GM21786 (cell line): ENCODE results near the gene FOXO6.

ENCODE experiments used
- ATAC-seq: cut with Tn5 transposase; IDR thresholded peaks from one replicate; pipeline ENCODE4 v1.9.1; 2021; ENCODE audit not compliant: unreplicated experiment

The FOXO6 gene

GRCh38 chr1:41360786-41361494, at the start of gene FOXO6:
FOXO6 (plus strand) TSS chr1:41361434.
- ATAC-seq, result peak; percentile 89

GRCh38 chr1:41312991-41313645, 48.1 kb upstream of the FOXO6 start:
- ATAC-seq, result no peak

DNA sequence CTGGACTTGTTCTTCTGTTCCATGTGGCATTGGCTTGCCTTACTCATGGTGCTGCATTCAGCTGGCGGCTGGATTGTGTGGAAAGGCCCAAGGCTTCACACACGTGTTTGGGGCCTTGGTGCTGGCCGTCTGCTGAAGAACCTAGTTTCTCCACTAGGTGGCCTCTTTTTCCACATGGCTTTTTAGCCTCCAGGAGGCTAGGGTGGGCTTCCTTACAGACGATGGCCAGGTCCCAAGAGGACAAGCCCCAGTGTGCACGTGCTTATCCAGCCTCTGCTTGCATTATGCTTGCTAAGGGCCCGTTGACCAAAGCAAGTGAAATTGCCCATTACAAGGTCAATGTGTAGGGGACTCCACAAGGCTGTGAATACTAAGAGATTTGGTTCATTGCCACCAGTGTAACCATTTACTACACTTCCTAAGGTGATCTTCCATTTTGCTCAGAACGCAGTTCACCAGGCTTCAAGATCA, 47.5 kb upstream of the FOXO6 start:
- ATAC-seq, result no peak

DNA sequence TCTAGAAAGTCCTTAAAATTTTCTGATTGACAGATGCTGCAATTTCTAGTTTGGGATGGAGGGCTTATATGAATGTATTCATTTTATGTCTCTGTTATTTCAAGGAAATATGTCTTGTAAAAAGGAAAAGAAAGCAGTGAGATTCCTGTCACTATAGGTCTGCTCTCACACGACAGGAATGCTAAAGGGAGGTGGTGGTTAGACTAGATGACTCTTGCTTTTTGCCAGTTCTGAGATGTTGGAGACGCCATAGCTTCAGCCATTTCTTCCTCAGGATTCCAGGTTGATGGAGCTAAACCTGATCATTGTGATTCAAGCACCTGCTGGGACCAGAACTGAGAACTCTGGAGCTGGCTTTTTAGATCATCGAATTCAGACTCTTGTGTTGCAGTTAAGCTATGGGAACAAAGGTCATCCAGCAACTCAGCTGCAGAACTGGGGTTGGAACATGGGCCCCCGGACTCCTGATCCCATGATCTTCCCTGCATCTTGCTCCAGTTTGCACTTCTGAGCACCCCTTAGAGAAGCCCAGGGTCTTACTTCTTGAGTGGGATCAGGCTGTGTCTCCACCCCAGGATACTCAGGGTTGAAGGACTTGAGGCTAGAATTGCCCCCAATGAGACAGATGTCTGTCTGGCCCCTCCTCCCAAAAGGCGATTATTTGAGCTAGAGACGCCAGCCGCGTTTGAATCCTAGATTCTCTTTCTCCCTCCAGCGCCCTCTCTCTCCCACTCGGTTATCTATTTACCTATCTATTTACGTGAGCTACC, 46.7 kb upstream of the FOXO6 start:
- ATAC-seq, result no peak

DNA sequence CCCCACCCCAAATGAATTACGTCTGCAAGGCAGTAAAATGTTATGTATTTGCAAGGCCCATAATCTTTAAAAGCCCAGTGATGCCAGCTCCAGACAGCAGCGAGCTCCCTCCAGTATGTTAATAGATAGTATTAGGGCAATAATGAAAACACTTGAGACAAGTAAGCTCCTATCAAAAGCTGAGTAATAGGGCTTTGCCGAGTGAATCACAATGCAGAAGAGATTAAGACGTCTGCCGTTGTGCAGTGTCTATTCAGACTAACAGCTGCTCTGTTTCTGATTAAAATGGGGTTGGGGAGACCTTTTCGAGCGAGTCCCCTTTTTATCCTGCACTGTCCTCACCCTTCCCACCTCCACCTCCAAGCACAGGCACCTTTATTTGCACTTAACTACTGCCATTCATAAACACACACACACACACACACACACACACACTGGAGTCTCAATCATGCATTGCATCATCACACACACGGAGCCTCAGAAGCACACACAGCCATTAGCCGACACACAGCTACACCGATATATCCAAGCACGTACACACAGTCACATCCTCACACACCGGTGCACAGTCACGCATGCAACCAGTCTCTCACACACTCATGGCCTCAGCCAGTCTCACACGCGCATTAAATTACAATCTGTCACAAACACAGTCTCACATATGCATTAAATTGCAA, 46.0 kb upstream of the FOXO6 start:
- ATAC-seq, result no peak

- no peak for ATAC-seq
Observed at GRCh38 chr1:41315871-41316270, 45.4 kb upstream of the FOXO6 start.

DNA sequence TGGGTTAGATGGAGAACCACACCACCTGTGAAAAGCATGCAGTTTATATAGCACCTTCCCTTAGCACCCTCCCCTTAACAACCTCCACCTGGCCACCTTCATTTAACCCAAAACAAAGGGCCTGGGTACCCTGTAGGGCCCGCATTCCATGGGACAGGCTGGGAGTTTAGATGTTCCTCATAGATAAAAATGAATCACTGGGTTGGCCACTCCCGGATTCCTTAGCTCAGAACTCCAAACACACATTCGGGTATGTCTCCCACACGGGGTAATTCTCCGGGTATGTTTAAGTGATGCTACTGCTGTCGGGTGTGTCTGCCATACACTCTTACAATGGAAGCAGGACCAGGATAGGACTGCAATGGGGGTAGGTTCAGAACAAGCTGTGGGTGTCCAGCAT, 43.9 kb upstream of the FOXO6 start:
- ATAC-seq, result no peak

DNA sequence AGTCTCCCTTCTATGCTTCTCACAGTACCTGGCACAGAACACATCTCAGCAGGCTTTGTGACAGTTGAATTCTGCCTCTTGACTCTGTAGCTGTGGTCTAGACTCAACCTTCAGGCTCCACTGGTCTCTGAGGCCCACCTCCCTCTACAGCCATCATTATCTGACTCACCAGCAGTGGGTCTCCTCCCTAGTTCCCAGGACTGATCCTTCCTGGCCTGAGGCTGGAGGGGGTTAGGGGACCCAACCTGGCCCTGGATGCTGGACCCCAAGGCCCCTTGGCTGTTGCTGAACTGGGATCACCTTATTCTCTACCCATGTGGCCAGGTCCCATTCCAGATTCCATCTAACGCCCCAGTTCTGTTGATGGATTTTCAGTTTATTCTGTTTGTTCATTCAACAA, 43.1 kb upstream of the FOXO6 start:
- ATAC-seq, result no peak

DNA sequence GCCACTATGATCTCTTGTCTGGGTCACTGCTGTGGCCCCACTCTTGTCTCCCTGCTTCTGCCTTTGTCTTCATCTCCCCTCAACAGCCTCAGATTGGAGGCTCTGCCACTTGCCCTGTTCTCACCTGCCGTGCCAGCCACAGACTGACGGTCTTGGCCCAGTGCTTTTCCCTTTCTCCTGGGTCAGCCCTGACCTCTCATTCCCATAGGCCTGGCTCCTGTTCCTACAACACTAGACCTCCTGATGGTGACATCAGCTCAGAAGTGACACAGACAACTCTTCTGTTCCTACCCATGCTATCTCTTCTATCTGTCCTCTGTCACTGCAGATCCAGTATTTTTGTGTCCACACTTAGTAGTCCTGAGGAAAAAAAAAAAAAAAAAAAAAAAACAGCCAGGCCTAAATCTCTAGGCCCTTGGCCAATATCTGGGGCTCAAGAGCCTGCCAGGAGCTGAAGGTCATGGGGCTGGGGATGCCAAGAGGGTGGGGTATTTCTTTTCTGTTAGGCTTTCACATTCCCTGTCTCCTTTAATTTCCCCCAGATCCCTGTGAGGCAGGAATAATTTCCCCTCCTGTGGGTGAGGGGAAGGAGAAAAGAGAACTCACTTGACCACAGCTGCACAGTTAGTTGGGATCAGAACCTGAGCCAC, 42.0 kb upstream of the FOXO6 start:
- ATAC-seq, result no peak

- no peak for ATAC-seq
Observed at GRCh38 chr1:41319807-41320711, 41.2 kb upstream of the FOXO6 start.

DNA sequence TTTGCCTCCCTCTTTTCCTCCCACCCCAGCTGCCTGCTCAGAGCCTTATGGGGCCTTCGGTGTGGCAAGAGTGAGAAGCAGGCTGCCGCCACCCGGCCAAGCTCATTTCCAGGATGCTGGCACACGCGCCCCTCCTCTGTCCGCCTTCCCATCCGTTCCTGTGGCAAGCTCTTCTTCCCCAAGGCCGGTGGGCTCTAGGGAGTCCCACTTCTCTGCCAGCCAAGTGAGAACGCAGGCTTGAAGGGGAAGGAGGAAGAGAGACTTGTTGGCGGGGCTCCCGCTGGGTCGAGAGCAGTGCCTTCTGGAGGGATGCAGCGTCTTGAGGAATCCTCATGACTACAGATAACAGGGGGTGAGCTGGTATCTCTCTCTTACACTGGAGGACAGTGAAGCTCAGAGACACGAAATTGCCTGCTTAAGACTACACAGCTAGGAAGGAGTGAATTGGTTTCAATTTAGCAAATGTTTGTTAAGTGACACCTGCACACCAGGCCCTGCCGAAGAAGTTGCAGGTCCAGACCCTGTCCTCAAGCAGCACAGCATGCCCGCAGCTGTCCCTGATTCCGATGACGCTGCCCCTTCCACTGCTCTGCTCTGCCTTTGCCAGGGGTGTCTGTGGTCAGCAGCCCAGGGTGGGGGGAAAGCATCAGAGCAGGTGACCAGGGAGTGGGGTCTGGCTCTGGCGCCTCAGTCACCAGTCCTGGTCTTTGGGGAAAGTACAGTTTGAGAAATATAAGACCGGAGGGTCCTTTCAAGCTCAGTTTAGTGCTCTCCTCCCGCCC, 40.1 kb upstream of the FOXO6 start:
- ATAC-seq, result no peak

GRCh38 chr1:41322101-41322661, 39.1 kb upstream of the FOXO6 start:
- no peak for ATAC-seq

DNA sequence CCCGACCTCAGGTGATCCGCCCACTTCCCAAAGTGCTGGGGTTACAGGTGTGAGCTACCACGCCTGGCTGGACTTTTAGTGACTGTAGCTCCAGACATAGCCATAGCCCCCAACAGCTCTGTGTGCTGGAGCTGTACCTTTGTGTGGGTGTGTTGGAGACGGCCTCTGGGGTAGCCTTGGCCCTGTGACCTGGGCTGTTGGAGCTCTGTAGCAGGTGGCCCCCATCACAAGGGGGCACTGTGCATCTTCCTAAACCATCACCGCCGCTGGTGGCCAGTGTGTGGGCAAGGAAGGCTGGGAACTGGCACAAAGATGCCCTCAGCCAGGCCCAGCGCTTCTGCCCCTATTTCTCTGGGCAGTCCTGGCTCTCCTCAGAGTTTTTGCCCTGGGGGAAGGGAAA, 38.4 kb upstream of the FOXO6 start:
- no peak for ATAC-seq

DNA sequence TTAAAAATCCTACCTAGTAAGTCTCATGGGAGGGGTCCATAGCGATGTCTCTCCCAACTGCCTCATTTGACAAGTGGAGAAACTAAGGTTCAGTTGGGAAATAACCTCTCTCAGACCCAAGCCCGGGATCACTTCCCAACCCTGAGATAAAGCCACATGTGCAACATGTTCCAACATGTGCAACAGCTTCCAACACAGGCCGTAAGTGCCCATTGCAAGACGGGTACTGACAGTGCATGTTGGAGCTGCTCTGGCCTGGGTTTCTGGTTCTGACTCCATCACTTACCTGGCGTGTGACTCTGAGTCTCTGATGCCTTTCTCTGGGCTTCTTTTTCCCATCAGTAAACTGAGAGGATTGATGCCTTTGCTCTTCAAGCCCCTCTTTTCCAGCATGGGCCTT, 38.0 kb upstream of the FOXO6 start:
- ATAC-seq, result no peak

DNA sequence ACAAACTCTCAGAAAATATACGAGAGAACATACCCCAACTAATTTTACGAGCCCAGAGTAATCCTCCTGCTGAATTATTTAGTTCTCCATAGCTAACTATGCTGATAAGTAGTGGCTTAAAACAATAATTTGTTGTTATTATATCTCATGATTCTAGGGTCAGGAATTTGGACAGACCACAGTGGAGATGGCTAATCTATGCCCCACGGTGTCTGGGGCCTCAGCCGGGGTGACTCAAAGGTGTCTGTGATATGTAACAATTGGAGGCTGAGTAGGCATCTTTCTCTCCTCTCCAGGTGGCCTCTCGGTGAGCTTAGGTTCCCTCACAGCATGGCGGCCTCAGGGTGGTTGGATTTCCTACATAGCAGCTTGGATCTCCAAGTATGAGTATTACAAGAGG, 35.4 kb upstream of the FOXO6 start:
- ATAC-seq, result no peak

GRCh38 chr1:41327383-41327999, 33.7 kb upstream of the FOXO6 start:
- ATAC-seq, result no peak

- ATAC-seq, result no peak
Observed at GRCh38 chr1:41328001-41328615, 33.1 kb upstream of the FOXO6 start.
